Measurements from ENCODE around the gene ADAMTSL4. TPM values are rescaled to one million over a fixed set of nuclear protein-coding genes. Genes with fewer than 3 reads are reported as not detected.
"Not testable (repeated sequence)": the region's sequence is repeated elsewhere in the genome, so short reads cannot be mapped to it uniquely, and the experiment has no call there.

The ADAMTSL4 gene
- total RNA-seq, 1 donor from 2014 or later, result 80.3 TPM

DNA sequence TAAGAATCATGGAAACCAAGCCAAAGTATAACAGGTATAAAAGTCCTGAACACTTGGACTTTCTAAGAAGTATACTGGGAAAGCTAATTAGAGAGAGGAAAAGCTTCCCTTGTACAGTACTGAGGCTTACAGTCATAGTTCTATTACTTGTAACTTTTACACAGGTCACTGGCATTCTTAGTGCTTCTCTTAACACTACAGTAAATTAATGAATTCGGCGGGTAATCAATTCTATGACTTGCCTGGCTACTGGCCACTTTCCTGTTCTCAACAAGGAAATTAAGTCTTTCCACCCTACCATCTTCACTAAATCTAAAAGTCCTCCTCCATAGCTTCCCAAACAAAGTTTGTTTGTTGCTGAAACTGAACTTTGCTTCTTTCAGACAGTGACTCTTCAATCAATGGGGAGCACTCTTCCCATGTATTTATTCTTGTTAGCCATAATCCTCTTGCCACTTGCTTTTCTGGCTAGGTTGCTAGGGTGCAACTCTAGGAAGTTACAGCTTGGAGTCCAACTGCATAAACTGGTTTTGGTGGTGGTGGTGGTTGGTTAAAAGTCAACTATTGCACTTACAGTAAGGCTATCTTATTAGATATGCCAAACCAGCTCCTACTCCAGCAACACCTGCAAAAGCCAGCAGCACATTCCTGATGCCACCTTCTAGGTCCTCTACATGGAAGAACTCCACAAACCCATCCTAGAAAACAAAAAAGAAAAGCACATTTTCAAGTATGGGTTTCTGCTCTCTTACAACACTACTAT, 27.8 kb downstream of the ADAMTSL4 start:
- ATAC-seq (no peak), DNase-seq (ENCODE audit: missing footprints) (no peak)
- intact Hi-C loops (cut with DNase I), result no loop called here

DNA sequence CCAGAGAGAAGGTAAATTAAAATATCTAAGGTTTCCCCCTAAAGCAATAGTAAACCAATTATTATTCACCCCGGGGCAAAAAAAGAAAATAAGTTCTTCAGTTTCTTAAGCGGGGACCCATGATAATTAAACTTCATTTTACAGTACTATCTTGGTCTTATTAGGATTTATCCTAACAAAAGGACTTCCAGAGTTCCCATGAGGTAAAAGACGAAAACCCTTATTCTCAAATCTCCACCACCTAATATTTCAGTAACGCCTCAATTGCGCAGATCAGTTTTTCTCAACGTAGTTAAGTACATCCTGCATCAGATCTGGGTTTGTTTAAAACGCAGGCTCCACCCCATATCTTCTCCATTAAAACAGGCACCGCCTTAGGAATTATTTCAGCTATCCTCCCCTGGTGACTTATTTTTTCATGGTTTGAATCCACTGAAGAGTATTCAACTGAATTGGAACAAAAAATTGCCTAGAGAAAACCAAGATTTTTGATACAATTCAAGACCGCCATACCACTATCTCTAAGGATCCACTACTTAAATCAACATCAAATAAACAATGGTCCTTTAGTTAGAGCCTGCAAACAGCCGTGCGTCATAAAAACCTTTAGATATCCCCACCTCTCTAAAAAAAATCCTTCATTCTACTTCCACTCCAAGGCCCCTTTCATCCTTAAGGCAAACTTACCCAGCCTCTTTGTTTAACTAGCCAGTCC, 28.5 kb downstream of the ADAMTSL4 start:
- intact Hi-C loops (cut with DNase I), result loop anchor here (1.0 to 2.0 kb wide), 3 partner anchors 16 to 51 kb away; partner anchors contain the start of gene ENSA

DNA sequence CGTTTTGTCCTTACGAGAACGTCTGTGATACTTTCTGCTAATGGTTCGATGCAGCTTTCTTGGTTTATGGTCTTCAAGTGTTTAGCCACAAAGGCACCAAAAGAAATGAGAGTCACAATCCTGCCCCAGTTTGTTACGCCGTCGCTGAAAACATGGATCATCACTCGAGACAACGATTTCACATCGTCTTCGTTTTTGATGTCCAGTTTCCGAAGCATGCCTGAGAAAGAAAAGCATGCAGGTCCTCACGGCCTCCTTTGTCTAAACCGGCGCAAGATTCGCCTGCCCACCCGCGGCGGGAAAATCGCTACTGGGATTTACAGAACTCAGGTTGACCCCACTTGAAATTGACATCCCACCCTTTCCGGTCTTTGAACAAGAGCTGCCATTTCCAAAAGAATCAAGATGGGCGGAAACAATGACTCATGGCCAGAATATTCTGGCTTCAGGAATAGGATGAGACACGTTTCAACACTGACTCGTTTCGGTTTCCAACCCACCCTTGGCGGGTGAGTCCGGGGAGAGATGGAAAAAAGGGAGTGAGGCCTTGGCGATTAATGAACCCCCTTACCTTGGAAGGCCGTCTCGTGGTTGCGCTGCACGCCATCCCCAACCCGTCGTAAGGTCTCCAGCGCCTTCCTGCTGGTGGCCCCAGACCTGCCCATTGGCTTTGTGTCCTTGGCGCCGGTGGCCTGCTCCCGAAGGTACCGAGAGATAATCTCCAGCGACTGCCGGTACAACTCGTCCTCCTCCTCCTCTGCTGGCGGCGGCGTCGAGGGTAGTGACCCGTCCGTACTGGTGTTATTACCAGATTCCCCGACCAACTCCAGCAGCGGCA, 29.3 kb downstream of the ADAMTSL4 start:
- intact Hi-C loops (cut with DNase I), result loop anchor here (1.0 to 2.0 kb wide), 3 partner anchors 17 to 50 kb away; partner anchors contain the start of gene ENSA
- DNase-seq (ENCODE audit: missing footprints), result peak; percentile 80
- ATAC-seq, result peak; percentile 31

More for the DNA sequence above, 28.5 kb downstream of the ADAMTSL4 start:
- DNase-seq (ENCODE audit: missing footprints) (no peak), ATAC-seq (no peak)

DNA sequence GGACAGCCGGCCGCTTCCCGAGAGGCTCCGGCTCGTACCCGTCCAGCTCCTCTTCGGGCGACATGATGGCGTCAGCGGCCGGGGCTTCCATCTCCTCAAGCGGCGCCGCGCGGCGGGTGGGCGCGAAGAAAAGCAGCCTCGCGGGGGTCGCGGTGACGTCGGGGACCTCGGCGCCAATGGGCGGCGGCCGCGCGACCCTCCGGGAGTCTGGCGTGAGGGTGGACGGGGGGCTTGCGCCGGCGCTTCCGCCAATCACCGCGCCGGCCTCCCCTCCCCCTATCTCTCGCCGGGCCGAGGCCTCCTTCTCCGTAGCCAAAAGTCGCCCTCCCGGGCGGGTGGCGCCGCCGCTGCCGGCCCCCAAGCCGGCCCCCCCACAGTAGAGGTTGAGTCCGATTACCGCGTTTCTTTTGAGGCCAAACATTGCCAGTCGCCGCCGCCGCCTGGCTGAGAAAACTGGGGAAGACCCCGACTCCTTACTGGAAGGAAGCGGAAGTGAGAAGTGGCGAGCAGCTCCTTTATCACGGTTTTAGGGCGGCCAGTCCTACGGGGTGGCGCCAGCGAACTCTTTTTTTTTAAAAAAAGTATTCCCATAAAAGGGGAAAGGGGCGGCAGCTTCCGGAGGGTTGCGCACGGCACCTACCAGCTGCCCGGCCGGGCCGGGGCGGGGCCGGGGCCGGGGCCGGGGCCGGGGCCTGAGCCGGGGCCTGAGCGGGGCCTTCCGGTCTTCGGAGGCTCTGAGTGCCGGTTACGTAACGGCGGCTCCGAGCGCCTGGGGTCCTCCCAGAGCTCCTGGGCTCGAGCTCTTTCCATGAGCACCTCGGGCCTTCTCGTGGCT, 30.1 kb downstream of the ADAMTSL4 start, which contains the start of gene MCL1:
TSS of gene MCL1 (minus strand) at position 501 of the 835 bp plus-strand sequence. CDS start at position 421, 80 bp downstream.
- intact Hi-C loops (cut with DNase I), result loop anchor here (2.0 kb wide), 2 partner anchors 41 to 49 kb away; partner anchors contain the start of gene ENSA
- peak; percentile 97 for DNase-seq (ENCODE audit: missing footprints)
- ATAC-seq, result peak; percentile 95

DNA sequence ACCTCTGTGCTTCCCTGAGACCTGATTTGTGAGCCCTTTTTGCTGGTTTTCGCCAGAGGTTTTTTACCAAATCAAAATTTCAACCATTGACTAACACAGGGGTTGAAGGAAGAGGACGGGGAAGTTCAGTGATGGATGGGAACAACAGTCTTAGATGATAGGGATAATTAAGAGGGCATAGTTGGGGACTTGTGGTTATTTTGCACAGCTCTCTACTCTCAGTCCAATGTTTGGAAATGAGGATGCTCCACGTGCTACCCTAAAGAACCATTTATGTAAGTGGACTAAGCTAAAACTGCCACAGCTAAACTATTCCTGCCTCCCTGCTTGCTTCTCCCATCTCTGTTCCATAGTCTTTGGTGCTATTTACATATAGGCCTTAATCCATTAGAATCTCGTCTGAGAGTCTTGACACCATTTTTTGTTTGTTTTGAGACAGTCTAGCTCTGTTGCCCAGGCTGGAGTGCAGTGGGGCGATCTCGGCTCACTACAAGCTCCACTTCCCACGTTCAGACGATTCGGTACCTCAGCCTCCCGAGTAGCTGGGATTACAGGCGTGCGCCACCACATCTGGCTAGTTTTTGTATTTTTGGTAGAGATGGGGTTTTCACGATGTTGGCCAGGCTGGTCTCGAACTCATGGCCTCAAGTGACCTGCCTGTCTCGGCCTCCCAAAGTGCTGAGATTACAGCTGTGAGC, 30.9 kb downstream of the ADAMTSL4 start:
- DNase-seq (ENCODE audit: missing footprints), result no peak
- no peak for ATAC-seq
- intact Hi-C loops (cut with DNase I), result loop anchor here (2.0 kb wide), 2 partner anchors 41 to 49 kb away; partner anchors contain the start of gene ENSA

DNA sequence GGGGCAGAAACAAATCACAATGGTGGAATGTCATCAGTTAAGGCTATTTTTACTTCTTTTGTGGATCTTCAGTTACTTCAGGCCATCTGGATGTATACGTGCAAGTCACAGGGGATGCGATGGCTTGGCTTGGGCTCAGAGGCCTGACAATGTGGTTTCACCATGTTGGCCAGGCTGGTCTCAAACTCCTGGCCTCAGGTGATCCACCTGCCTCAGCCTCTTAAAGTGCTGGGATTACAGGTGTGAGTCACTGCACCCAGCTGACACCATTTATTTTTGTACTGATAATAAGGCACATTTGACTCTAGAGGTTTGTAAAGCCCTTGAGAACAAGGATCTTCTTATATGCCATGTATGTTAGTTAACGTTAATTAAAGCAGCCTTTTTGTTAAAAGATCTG, 31.8 kb downstream of the ADAMTSL4 start:
- ATAC-seq; intact Hi-C loops (cut with DNase I); DNase-seq (ENCODE audit: missing footprints): not testable (repeated sequence)

DNA sequence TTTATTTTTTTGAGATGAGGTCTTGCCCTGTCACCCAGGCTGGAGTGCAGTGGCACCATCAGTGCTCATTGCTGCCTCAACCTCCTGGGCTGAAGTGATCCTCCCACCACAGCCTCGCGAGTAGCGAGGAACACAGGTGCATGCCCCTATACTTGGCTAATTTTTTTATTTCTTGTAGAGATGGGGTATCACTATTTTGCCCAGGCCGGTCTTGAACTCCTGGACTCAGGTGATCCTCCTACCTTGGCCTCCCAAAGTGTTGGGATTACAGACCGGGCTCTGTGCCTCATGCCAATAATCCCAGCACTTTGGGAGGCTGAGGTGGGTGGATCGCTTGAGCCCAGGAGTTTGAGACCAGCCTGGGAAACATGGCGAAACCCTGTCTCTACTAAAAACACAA, 32.2 kb downstream of the ADAMTSL4 start:
- ATAC-seq; DNase-seq (ENCODE audit: missing footprints); intact Hi-C loops (cut with DNase I): not testable (repeated sequence)

DNA sequence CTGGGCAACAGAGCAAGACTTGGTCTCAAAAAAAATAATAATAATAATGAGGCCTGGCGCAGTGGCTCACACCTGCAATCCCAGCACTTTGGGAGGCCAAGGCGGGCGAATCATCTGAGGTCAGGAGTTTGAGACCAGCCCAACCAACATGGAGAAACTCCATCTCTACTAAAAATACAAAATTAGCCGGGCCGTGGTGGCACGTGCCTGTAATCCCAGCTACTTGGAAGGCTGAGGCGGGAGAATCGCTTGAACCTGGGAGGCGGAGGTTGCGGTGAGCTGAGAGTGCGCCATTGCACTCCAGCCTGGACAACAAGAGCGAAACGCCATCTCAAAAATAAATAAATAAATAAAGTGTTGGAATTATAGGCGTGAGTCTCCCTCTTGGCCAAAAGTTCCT, 32.8 kb downstream of the ADAMTSL4 start:
- DNase-seq (ENCODE audit: missing footprints); intact Hi-C loops (cut with DNase I); ATAC-seq: not testable (repeated sequence)

DNA sequence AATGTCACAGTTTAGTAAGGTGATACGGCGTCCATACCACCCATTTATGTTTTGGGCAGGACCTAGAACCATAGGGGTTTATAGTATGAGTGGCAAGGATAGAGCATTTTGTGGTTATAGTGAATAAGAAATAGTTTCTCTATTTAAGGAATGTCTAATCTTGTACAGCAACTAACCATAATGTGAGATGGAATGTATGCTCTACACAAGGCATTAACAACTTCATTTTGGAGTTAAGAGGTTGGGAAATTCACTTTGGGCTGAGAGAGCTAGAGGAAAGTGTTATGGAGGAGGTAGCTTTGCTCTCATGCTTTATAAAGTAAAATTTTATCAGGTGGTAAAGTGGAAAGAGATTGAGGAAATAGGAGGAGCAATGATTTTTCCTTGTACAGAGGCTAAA, 33.2 kb downstream of the ADAMTSL4 start:
- no peak for DNase-seq (ENCODE audit: missing footprints)
- ATAC-seq, result no peak
- intact Hi-C loops (cut with DNase I), result no loop called here

DNA sequence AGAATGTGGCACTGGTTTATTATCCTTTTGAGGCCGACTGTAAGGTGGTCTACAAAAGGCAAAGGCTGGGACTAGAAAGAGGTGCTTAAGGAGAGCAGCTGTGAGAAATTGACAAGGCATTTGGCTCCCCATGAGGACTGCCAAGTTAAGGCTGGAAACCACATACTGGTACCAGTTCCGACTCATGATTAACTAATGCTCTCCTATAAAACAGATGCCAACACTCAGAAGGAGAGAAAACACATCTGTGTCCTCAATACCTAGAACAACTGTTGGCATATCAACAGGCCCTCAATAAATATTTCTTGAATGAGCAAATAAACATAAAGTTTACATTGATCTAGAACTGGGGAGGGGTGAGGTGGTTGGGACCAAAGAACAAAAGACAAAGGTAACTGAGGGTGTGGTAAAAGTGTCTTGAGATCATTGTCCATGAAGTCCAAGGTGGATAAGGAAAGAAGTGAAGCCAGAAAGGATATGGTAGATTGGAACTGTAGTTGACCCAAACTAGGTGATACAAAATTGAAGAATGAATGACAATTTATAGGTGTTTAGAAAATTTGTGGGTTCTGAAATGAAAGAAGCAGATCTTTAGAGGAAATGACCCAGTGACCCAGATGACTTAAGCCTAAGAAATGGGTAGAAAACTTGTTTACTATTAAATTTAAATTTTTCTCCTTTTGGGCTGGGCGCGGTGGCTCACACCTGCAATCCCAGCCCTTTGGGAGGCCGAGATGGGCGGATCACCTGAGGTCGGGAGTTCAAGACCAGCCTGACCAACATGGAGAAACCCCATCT, 47.1 kb downstream of the ADAMTSL4 start:
- intact Hi-C loops (cut with DNase I), result no loop called here
- ATAC-seq (no peak), DNase-seq (ENCODE audit: missing footprints) (no peak)

DNA sequence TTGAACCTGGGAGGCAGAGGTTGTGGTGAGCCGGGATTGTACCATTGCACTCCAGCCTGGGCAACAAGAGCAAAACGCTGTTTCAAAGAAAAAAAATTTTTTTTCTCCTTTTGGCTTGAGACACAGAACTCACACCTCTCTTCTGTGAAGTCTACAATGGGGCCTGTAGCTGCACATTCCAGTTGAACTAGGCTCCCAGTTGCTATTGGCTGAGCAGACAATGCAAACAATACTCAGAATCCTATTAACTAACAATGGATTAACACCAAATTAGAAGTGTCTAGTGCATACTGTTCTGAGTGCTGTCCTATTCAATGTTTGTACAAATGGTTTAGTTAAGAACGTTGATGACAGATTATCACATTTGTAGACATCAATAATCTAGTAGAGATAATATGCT, 47.8 kb downstream of the ADAMTSL4 start:
- DNase-seq (ENCODE audit: missing footprints), result no peak
- ATAC-seq, result no peak
- intact Hi-C loops (cut with DNase I), result no loop called here

DNA sequence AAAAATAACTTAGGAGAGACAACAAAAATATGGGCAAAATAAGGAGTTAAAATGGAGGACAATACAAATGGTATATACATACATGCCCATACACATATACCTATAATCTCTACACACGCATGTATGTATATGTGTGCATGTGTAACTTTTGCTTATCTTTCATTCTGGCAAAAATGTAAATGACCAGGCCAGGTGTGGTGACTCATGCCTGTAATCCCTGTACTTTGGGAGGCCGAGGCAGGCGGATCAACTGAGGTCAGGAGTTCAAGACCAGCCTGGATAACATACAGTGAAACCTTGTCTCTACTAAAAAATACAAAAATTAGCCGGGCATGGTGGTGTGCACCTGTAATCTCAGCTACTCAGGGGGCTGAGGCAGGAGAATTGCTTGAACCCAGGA, 49.1 kb downstream of the ADAMTSL4 start:
- ATAC-seq; intact Hi-C loops (cut with DNase I); DNase-seq (ENCODE audit: missing footprints): not testable (repeated sequence)

DNA sequence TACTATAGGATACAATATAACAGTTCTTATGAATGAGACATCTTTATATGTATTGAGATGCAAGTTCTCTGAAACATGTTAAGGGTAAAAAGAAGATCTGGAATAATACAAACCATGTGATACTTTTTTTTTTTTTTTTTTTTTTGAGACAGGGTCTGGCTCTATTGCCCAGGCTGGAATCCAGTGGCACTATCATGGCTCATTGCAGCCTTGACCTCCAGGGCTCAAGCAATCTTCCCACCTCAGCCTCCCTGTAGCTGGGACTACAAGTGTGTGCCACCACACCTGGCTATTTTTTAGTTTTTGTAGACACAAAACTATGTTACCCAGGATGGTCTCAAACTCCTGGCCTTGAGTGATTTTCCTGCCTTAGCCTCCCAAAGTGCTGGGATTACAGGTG, 52.3 kb downstream of the ADAMTSL4 start:
- intact Hi-C loops (cut with DNase I), result no loop called here
- no peak for DNase-seq (ENCODE audit: missing footprints)
- ATAC-seq, result no peak

DNA sequence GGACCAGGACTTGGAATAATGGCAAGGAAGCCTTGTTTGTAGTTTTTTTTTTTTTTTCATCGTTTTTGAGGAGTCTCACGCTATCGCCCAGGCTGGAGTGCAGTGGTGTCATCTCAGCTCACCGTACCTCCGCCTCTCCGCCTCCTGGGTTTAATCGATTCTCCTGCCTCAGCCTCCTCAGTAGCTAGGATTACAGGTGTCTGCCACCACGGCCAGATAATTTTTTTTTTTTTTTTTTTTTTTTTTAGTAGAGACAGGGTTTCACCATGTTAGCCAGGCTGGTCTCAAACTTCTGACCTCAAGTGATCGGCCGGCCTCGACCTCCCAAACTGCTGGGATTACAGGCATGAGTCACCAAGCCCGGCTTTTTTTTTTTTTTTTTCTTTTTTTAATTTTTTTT, 53.2 kb downstream of the ADAMTSL4 start:
- intact Hi-C loops (cut with DNase I); ATAC-seq; DNase-seq (ENCODE audit: missing footprints): not testable (repeated sequence)

DNA sequence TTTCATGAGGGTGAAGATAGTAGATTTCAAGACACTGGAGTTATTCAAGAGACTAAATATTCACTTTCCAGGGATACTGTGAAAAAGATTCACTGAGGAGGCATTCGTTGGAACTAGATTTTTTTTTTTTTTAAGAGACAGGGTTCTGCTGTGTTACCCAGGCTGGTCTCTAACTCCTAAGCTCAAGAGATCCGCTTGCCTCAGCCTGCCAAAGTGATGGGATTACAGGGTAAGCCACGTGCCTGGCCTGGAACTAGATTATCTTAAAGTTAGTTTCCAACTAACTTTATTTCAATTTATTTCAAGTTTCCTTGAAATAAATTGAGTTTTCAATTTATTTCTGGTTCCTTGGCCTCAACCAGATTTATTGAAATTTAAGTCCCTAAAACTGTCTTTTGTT, 54.5 kb downstream of the ADAMTSL4 start:
- intact Hi-C loops (cut with DNase I), result no loop called here
- DNase-seq (ENCODE audit: missing footprints) (no peak), ATAC-seq (no peak)

DNA sequence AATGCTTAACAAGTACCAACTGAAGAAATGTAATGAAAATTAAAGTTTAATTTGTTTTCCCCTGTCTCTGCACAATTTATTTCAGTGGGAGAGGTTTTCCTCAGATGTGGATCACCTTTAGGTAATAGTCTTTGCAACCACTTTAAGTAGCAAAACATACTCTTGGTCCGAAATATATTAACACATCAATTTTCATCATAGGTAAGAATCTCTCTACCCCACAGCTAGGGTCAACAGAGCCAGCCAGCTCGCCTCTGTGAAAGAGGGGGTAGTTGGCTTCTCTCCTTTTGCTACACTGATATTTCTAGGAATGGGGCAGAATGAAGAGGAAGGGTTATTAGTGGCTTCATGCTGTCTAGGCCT, 55.0 kb downstream of the ADAMTSL4 start:
- ATAC-seq (no peak), DNase-seq (ENCODE audit: missing footprints) (no peak)
- intact Hi-C loops (cut with DNase I), result no loop called here

DNA sequence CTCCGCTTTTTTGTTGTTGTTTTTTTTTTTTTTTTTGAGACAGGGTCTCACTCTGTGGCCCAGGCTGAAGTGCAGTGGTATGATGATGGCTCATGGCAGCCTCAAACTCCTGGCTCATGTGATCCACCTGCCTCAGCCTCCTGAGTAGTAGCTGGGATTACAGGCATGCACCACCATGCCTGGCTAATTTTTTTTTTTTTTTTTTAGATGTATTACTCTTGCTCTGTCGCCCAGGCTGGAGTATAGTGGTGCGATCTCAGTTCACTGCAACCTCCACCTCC, 56.2 kb downstream of the ADAMTSL4 start:
- intact Hi-C loops (cut with DNase I); ATAC-seq; DNase-seq (ENCODE audit: missing footprints): not testable (repeated sequence)

Data from Right ventricle myocardium inferior (tissue), 1 donor.